GM19438 (cell line): ENCODE results near the gene SLC24A5.

Experiments
- ATAC-seq: cut with Tn5 transposase; IDR thresholded peaks from one replicate; pipeline ENCODE4 v1.9.1; 2021; ENCODE audit warnings: low read depth; ENCODE audit not compliant: unreplicated experiment

The SLC24A5 gene

DNA sequence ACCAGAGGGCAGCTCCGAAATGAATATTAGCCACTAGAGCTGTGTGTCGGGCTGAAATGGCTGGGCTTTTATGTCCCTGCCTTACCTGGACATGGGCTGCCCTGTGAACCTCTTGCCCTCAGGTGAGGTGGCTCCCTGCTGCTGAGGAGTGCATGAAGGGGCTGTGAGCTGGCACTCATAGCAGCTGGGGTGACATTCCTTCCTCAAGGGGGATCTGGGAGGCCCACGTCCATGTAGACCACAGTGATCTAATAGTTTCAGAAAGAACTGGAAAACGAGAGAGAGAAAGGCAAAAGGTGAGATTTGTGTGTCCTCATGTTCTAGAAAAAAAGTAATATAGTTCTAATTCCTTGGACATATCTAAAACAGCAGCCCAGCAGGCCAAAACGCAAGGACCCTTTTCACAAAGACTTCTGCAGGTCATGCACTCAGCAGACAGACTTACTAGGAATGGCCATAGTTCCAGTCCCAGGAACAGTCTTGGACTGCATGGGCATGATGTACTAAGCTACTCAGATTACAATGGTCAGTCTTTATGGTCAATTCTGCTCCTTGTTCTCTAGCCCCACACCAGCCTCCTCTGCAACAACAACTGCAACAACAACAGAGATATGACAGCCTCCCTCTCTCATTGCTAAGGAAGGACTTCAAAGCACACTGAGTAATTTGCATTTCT is 10.8 kb upstream of the SLC24A5 start:
- no peak for ATAC-seq

DNA sequence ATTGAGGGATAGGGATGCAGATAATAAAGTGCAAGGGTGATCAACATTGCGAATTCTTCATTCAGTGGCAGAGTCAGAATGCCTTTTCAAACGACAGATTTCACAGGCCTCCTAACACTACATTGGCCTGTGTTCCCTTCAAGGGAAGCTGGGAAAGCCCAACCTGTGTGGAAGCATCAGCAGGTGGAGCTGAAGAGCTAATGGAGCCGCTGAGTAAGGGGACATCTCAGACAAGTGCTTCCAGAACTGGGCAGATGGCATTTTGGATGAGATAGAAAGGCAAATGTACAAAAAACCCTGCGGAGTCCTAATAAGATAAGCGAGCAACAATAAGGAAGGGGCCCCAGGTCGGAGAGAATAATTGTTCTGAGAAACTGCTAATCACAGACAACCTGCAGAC is 8.5 kb upstream of the SLC24A5 start:
- ATAC-seq = no peak

DNA sequence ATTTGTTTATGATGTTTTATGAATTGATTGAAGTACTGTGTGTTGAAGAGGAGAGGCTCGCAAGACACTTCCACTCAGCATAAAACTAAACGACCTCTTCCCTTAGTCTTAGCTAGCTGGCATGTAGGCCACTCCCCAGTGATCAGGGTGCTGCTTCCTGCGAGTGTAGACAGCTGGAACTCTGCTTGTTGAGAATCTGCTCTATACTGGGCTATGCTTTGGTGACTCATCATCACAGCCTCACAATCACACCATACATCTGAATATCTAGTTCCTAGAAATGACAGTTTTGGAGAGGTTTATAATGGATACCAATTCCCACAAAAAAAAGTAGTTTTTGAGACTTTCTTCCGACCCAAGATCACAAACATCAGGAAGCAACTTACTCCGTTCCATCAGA is 1.5 kb upstream of the SLC24A5 start:
- no peak for ATAC-seq

DNA sequence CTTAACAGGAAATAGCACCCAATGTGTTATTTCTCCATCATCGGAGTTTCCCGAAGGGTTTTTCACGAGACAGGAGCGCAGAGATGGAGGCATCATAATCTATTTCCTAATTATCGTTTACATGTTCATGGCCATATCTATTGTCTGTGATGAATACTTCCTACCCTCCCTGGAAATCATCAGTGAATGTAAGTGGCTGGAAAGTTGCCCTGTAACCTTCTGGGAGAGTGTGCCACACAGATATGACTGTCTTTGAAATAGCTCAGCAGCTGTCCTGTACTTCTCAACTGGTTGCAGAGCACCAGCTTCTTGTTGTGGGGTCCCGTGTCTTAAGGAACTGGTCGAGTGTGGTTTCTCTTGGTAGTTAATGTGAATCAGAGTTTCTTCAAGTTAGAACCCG is 1.1 kb downstream of the SLC24A5 start:
- no peak for ATAC-seq

GRCh38 chr15:48126667-48127355 is 6.0 kb downstream of the SLC24A5 start:
- no peak for ATAC-seq

- ATAC-seq = no peak
Observed at GRCh38 chr15:48131324-48131723, 10.5 kb downstream of the SLC24A5 start.

- ATAC-seq = no peak
Observed at GRCh38 chr15:48132874-48133273, 12.1 kb downstream of the SLC24A5 start.

- no peak for ATAC-seq
Observed at GRCh38 chr15:48143856-48144255, 23.1 kb downstream of the SLC24A5 start.

GRCh38 chr15:48144889-48145288 is 24.1 kb downstream of the SLC24A5 start:
- peak; percentile 82 for ATAC-seq

GRCh38 chr15:48145923-48146322 is 25.1 kb downstream of the SLC24A5 start:
- ATAC-seq = no peak

GRCh38 chr15:48147358-48147757 is 26.6 kb downstream of the SLC24A5 start:
- ATAC-seq = no peak

DNA sequence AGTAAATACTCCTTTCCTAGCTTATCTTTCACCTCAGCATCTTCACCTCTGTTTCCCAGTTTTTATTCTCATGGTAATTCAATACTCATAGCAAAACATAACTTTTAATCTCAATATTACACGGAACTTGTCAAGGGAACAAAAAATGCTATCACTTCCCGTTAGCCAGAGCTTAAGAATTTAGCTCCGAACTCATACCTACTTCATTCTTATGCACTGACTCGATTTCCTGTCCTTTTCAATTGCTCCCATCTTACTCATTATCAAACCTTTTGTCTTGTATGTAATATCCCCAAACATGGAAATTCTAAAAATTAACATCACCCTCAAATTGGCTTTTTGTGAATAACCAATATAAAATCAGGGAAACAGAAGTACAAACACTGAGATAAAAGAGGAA is 29.1 kb downstream of the SLC24A5 start:
- no peak for ATAC-seq

- ATAC-seq = no peak
Observed at GRCh38 chr15:48153526-48153925, 32.7 kb downstream of the SLC24A5 start.

- no peak for ATAC-seq
Observed at GRCh38 chr15:48168616-48169015, 47.8 kb downstream of the SLC24A5 start.

GRCh38 chr15:48170981-48171380 is 50.2 kb downstream of the SLC24A5 start:
- no peak for ATAC-seq

- ATAC-seq = no peak
Observed at GRCh38 chr15:48175126-48175525, 54.3 kb downstream of the SLC24A5 start.

- ATAC-seq = no peak
Observed at GRCh38 chr15:48176112-48176511, 55.3 kb downstream of the SLC24A5 start.

DNA sequence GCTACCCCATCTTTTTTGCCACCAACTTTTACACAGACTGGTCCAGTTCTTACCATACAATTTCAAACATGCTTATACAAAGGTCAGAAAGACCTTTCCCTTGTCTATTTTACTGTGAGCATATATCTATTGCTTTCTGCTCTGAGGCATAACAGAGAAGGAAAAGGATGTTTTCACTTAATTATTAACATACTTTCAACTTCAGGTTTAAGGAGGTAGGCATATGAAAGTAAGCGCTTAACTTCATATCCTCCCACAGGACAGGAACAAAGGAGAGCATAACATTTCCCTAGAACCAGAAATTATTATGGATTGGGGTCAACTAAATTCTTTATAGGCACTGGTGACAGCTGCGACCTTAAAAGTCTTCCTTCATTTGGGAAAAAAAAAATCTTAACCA is 56.2 kb downstream of the SLC24A5 start:
- no peak for ATAC-seq

- peak; percentile 58 for ATAC-seq
Observed at GRCh38 chr15:48177383-48177765, 56.6 kb downstream of the SLC24A5 start.

- peak; percentile 73 for ATAC-seq
Observed at GRCh38 chr15:48177766-48178647, 57.2 kb downstream of the SLC24A5 start, which contains the start of gene MYEF2. MYEF2 (minus strand) TSS chr15:48178295; CDS start chr15:48178237, 58 bp downstream.

GRCh38 chr15:48178648-48178931 is 57.8 kb downstream of the SLC24A5 start:
- ATAC-seq = no peak
